H1 (cell line): ENCODE measurements around the gene NAA10. TPM values are rescaled to one million over a fixed set of nuclear protein-coding genes. Genes with fewer than 3 reads are reported as not detected.

Experiments used
- BACH1 ChIP-seq: IDR thresholded peaks from 2 replicates; pipeline ENCODE4 v1.6.1; 2012; ENCODE audit warnings: low read length, improper control_type of control experiment
- BRCA1 ChIP-seq: IDR thresholded peaks from 2 replicates; pipeline ENCODE4 v1.6.1; 2012; ENCODE audit warnings: low read depth, low read length, improper control_type of control experiment
- CEBPB ChIP-seq: IDR thresholded peaks from 2 replicates; pipeline ENCODE4 v1.6.1; 2012; ENCODE audit warnings: low read depth, low read length
- EP300 ChIP-seq, 2 experiments: IDR thresholded peaks; 1 replicate in 1 of 2; 2 replicates in 1 of 2; pipeline ENCODE4 v1.6.1; 2011 to 2012; ENCODE audit warnings: low read depth in 2 of 2, low read length in 2 of 2, mild to moderate bottlenecking in 2 of 2, borderline replicate concordance in 1 of 2, inconsistent platforms in 1 of 2, moderate library complexity in 1 of 2
- JUND ChIP-seq: IDR thresholded peaks from 2 replicates; pipeline ENCODE4 v1.6.1; 2011; ENCODE audit warnings: mild to moderate bottlenecking, improper control_type of control experiment, low read length
- POLR2A ChIP-seq, 2 experiments: IDR thresholded peaks; 1 replicate in 1 of 2; 2 replicates in 1 of 2; pipeline ENCODE4 v1.6.1; 2011; ENCODE audit warnings: low read depth in 2 of 2, low read length in 2 of 2, mild to moderate bottlenecking in 2 of 2; ENCODE audit errors: control extremely low read depth in 1 of 2
- POU5F1 ChIP-seq: IDR thresholded peaks from 2 replicates; pipeline ENCODE4 v1.6.1; 2011; ENCODE audit warnings: low read depth, mild to moderate bottlenecking, low read length, moderate library complexity
- TBP ChIP-seq: IDR thresholded peaks from 2 replicates; pipeline ENCODE4 v1.6.1; 2011; ENCODE audit warnings: low read depth, low read length, improper control_type of control experiment
- YY1 ChIP-seq: IDR thresholded peaks from 2 replicates; pipeline ENCODE4 v1.6.1; 2011; ENCODE audit warnings: low read depth, mild to moderate bottlenecking, low read length
- polyA plus RNA-seq, 7 experiments: library from polyadenylated mRNA; depleted of rRNA in 3 of 7; stranded (reverse) in 5 of 7; unstranded in 2 of 7; fragments of >200 nt in 5 of 7; fragments of 200-250 nt in 2 of 7; gene quantifications; 1 replicate in 5 of 7; 2 replicates in 1 of 7; 4 replicates in 1 of 7; pipeline versions ENCODE4 v1.2.1 to v1.2.3, GENCODE V29; 2011 to 2013; ENCODE audit warnings: missing spikeins in 2 of 7, mixed read lengths in 2 of 7
- total RNA-seq: library from RNA; stranded (reverse); fragmentation: NEBNext Ultra II Directional; extraction: Animal tissue kit (Norgen Biotek cat#: 25700); gene quantifications from 2 replicates; pipeline ENCODE4 v1.2.1, GENCODE V29; 2021

Gene NAA10
- total and polyA plus RNA-seq, 2 of the 8 experiments (the other 6 are each of a cell fraction or from before 2014, with no cell fraction given), result 80.4 to 98.8 TPM

DNA sequence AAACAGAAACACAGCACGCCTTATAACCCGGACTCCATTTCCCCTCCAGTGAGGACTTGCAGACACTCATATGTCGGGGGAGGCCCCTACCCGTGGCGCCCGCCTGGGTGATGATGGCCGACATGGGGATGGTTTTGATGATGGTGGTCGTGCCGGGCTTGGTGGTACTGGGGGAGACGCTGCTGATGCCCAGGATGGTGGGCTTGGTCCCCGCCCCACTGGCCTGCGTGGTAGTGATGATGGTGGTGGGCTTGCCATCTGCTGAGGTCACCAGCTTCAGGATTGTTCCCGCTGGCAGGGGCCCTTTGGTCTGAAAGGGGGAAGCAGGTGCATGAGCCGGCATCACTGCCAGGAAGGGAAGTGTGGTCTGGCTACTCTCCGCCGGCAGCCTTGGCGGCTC is 22.4 kb upstream of the NAA10 start (continued):
- TF ChIP-seq EP300 (IDR thresholded peaks at IDR 0.05; ENCODE audit: borderline replicate concordance in 1 of 2, low read depth in 2 of 2, low read length in 2 of 2), result no peak
- TF ChIP-seq YY1, result no peak
- TF ChIP-seq POLR2A (IDR thresholded peaks at IDR 0.05; ENCODE audit: control extremely low read depth in 1 of 2, low read depth in 2 of 2, low read length in 2 of 2), result no peak
- no peak for TF ChIP-seq POU5F1
- TF ChIP-seq BRCA1, result no peak
- no peak for TF ChIP-seq TBP
- TF ChIP-seq BACH1, result no peak
- TF ChIP-seq CEBPB, result no peak
- TF ChIP-seq JUND, result no peak
